ENCODE measurements around the gene CHGA. TPM values are rescaled to one million over a fixed set of nuclear protein-coding genes. Genes with fewer than 3 reads are reported as not detected.

The CHGA gene
- total RNA-seq, 1 experiment from 2014 or later = 0.17 TPM

- BruUV-seq (replicated peaks) = no TSS peak
- no peaks in the 10 kb centered on the region for H3K27me3 Mint-ChIP-seq (ENCODE audit: unreplicated experiment)
- intact Hi-C loops (cut with micrococcal nuclease; ENCODE audit: unreplicated experiment) = no loop called here
- H3K4me3 Mint-ChIP-seq (ENCODE audit: low read depth, unreplicated experiment) = no peak overlapping the region
- H3K9me3 Mint-ChIP-seq (ENCODE audit: low read depth, unreplicated experiment) = no peaks in the 10 kb centered on the region
- peaks cover 12% of the 10 kb centered on the region for H3K36me3 Mint-ChIP-seq (ENCODE audit: insufficient read depth, unreplicated experiment)
- CTCF ChIA-PET = no interaction called here
- TF ChIP-seq, protein P1, sequence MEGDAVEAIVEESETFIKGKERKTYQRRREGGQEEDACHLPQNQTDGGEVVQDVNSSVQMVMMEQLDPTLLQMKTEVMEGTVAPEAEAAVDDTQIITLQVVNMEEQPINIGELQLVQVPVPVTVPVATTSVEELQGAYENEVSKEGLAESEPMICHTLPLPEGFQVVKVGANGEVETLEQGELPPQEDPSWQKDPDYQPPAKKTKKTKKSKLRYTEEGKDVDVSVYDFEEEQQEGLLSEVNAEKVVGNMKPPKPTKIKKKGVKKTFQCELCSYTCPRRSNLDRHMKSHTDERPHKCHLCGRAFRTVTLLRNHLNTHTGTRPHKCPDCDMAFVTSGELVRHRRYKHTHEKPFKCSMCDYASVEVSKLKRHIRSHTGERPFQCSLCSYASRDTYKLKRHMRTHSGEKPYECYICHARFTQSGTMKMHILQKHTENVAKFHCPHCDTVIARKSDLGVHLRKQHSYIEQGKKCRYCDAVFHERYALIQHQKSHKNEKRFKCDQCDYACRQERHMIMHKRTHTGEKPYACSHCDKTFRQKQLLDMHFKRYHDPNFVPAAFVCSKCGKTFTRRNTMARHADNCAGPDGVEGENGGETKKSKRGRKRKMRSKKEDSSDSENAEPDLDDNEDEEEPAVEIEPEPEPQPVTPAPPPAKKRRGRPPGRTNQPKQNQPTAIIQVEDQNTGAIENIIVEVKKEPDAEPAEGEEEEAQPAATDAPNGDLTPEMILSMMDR (IDR thresholded peaks at IDR 0.05; ENCODE audit: unreplicated experiment) = no peak
- no peak for DNase-seq
- H3K27ac Mint-ChIP-seq (ENCODE audit: unreplicated experiment) = no peak overlapping the region
- no peaks in the 10 kb centered on the region for H3K4me1 Mint-ChIP-seq (ENCODE audit: low read depth, unreplicated experiment)
Measured at GRCh38 chr14:92931681-92932447, 8.9 kb downstream of the CHGA start.

DNA sequence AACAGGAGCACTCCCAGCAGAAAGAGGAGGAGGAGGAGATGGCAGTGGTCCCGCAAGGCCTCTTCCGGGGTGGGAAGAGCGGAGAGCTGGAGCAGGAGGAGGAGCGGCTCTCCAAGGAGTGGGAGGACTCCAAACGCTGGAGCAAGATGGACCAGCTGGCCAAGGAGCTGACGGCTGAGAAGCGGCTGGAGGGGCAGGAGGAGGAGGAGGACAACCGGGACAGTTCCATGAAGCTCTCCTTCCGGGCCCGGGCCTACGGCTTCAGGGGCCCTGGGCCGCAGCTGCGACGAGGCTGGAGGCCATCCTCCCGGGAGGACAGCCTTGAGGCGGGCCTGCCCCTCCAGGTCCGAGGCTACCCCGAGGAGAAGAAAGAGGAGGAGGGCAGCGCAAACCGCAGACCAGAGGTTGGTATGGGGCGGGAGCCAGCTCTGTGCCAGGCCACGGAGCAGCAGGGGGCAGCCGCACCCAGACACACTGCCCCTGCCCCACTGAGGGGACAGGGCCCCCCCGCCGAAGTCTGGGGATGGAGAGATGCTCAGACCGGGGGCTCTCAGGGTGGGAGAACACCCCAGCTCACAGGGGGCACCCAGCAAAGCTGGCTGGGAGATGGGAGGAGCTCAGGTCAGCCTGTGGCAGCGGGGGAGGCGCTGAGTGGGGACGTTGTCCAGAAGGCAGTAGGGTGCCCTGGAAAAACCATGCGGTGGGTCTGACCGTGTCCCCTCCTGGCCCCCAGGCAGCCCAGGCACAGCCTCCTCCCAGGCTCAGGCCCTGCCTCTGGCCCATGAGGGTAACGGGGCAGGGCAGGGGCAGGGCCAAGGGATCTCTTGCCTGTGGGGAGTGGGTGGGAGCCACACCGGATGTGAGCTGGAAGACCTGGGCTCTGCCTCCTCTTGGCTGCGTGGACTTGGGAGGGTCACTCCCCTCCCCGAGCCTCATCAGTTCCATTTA lies 9.8 kb downstream of the CHGA start:
- BruUV-seq (replicated peaks) = no TSS peak
- H3K27me3 Mint-ChIP-seq (ENCODE audit: unreplicated experiment) = no peaks in the 10 kb centered on the region
- no peaks in the 10 kb centered on the region for H3K9me3 Mint-ChIP-seq (ENCODE audit: low read depth, unreplicated experiment)
- no peak overlapping the region for H3K27ac Mint-ChIP-seq (ENCODE audit: unreplicated experiment)
- no peak for DNase-seq
- no peak overlapping the region for H3K4me3 Mint-ChIP-seq (ENCODE audit: low read depth, unreplicated experiment)
- TF ChIP-seq, protein P1 (IDR thresholded peaks at IDR 0.05; ENCODE audit: unreplicated experiment) = no peak
- intact Hi-C loops (cut with micrococcal nuclease; ENCODE audit: unreplicated experiment) = no loop called here
- H3K4me1 Mint-ChIP-seq (ENCODE audit: low read depth, unreplicated experiment) = no peaks in the 10 kb centered on the region
- peaks cover 13% of the 10 kb centered on the region for H3K36me3 Mint-ChIP-seq (ENCODE audit: insufficient read depth, unreplicated experiment)
- CTCF ChIA-PET = no interaction called here

DNA sequence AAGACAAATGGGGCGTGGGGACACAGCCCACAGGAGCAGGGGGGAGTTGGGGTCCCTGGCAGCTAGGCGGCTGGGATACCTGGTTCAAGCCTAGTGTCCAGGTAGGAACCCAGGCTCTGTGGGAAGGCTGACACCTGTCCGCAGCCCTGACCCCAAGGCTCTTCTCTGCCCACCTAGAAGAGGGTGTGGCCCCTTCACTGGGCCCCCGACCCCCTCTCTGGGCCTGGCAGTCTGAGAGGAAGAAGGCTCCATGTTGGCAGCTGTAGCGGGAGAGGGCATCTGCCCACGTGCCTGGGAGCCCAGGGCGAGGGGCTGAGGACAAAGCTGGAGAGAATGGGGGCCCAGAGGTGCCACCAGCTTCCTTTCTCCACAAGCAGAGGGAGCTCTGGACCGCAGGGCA lies 10.5 kb downstream of the CHGA start:
- Mint-ChIP-seq H3K36me3 (ENCODE audit: insufficient read depth, unreplicated experiment) (peaks cover 20% of the 10 kb centered on the region), H3K9me3 (ENCODE audit: low read depth, unreplicated experiment) (no peaks in the 10 kb centered on the region), H3K4me3 (ENCODE audit: low read depth, unreplicated experiment) (no peak overlapping the region), H3K27ac (ENCODE audit: unreplicated experiment) (no peak overlapping the region), H3K27me3 (ENCODE audit: unreplicated experiment) (no peaks in the 10 kb centered on the region), H3K4me1 (ENCODE audit: low read depth, unreplicated experiment) (no peaks in the 10 kb centered on the region)
- BruUV-seq (replicated peaks) = no TSS peak
- intact Hi-C loops (cut with micrococcal nuclease; ENCODE audit: unreplicated experiment) = no loop called here
- TF ChIP-seq, protein P1 (IDR thresholded peaks at IDR 0.05; ENCODE audit: unreplicated experiment) = no peak
- DNase-seq = no peak
- CTCF ChIA-PET = no interaction called here

DNA sequence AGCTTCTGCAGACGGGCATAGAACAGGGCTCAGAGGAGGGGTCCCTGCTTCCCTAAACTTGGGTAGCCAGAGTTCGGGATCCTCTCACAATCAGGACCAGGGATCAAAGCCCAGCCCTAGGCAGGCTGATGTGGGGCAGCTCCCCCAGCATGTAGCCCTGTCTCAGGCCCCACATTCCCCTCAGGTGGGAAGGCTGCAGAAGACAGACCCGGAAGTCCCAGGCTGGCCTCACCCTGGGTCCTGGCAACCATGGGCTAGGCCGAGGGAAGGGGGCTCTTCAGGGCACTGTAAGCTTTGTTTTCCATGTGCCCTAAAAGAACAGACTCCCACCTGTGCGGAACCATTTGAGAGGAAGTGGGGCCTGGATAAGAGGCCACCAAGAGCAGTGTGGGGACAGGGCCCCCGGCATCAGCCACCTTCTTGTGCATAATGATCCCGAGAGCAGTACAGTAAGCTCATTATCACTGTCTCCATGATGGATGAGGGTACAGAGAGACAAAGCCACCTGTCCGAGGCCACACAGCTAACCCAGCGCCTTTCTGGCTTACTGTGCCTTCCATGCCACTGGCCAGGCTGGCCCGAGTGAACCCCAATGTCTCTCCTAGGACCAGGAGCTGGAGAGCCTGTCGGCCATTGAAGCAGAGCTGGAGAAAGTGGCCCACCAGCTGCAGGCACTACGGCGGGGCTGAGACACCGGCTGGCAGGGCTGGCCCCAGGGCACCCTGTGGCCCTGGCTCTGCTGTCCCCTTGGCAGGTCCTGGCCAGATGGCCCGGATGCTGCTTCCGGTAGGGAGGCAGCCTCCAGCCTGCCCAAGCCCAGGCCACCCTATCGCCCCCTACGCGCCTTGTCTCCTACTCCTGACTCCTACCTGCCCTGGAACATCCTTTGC lies 11.5 kb downstream of the CHGA start:
- intact Hi-C loops (cut with micrococcal nuclease; ENCODE audit: unreplicated experiment) = no loop called here
- no TSS peak for BruUV-seq (replicated peaks)
- H3K27ac Mint-ChIP-seq (ENCODE audit: unreplicated experiment) = no peak overlapping the region
- no peaks in the 10 kb centered on the region for H3K9me3 Mint-ChIP-seq (ENCODE audit: low read depth, unreplicated experiment)
- H3K36me3 Mint-ChIP-seq (ENCODE audit: insufficient read depth, unreplicated experiment) = peaks cover 20% of the 10 kb centered on the region
- no peaks in the 10 kb centered on the region for H3K27me3 Mint-ChIP-seq (ENCODE audit: unreplicated experiment)
- no peak for DNase-seq
- TF ChIP-seq, protein P1 (IDR thresholded peaks at IDR 0.05; ENCODE audit: unreplicated experiment) = no peak
- H3K4me1 Mint-ChIP-seq (ENCODE audit: low read depth, unreplicated experiment) = no peaks in the 10 kb centered on the region
- no peak overlapping the region for H3K4me3 Mint-ChIP-seq (ENCODE audit: low read depth, unreplicated experiment)
- CTCF ChIA-PET = interaction anchor here (0.5 kb wide), 1 partner anchor 929 kb away, joined by 4 read pairs; no protein-coding TSS in a partner anchor
